ENCODE data around the gene BCL2L15. TPM values are rescaled to one million over a fixed set of nuclear protein-coding genes. Genes with fewer than 3 reads are reported as not detected.

The BCL2L15 gene
- total RNA-seq (2022), result 0.09 TPM in 1 of 2 replicates, not detected in the other
- Bru-seq, nascent RNA, result percentile 27 among the genes with signal in this experiment
- percentile 33 among the genes with signal in this experiment for BruChase-seq, experiment 1, labeled RNA remaining after a 2-hour chase
- percentile 22 among the genes with signal in this experiment for BruChase-seq, experiment 2, labeled RNA remaining after a 6-hour chase
- long read RNA-seq, result 0 reads

- no peaks in the 10 kb centered on the region for H3K4me1 ChIP-seq
- no TSS peak for BruUV-seq (replicated peaks)
- H3K27me3 Mint-ChIP-seq (ENCODE audit: insufficient read depth, unreplicated experiment), result no peaks in the 10 kb centered on the region
These were observed at the start of gene BCL2L15 for GRCh38 chr1:113887402-113888175. BCL2L15 (minus strand) TSS chr1:113887581; CDS start chr1:113887375, 206 bp downstream.

GRCh38 chr1:113937146-113937545 is 49.8 kb upstream of the BCL2L15 start:
- ChIA-PET POLR2A (no interaction called here), CTCF (no interaction called here)
- Histone ChIP-seq H3K4me3 (ENCODE audit: low read depth, low read length) (no peak overlapping the region), H3K36me3 (ENCODE audit: control insufficient read depth, insufficient read depth, low read length) (no peaks in the 10 kb centered on the region; the same call in 1 of the 2 replicates), H3K4me1 (no peaks in the 10 kb centered on the region), H3K27me3 (replicated peaks; ENCODE audit: control insufficient read depth, insufficient read depth, low read length) (no peaks in the 10 kb centered on the region), H3K9me3 (no peaks in the 10 kb centered on the region)
- Mint-ChIP-seq H3K9me3 (ENCODE audit: unreplicated experiment) (no peaks in the 10 kb centered on the region), H3K27me3 (ENCODE audit: insufficient read depth, unreplicated experiment) (no peaks in the 10 kb centered on the region), H3K4me3 (ENCODE audit: unreplicated experiment) (no peak overlapping the region), H3K36me3 (ENCODE audit: insufficient read depth, unreplicated experiment) (peaks cover 13% of the 10 kb centered on the region), H3K4me1 (ENCODE audit: low read depth, unreplicated experiment) (peaks cover 7% of the 10 kb centered on the region), H3K27ac (ENCODE audit: unreplicated experiment) (no peak overlapping the region)
- intact Hi-C loops (cut with micrococcal nuclease; ENCODE audit: unreplicated experiment), result no loop called here
- TF ChIP-seq, protein P1, sequence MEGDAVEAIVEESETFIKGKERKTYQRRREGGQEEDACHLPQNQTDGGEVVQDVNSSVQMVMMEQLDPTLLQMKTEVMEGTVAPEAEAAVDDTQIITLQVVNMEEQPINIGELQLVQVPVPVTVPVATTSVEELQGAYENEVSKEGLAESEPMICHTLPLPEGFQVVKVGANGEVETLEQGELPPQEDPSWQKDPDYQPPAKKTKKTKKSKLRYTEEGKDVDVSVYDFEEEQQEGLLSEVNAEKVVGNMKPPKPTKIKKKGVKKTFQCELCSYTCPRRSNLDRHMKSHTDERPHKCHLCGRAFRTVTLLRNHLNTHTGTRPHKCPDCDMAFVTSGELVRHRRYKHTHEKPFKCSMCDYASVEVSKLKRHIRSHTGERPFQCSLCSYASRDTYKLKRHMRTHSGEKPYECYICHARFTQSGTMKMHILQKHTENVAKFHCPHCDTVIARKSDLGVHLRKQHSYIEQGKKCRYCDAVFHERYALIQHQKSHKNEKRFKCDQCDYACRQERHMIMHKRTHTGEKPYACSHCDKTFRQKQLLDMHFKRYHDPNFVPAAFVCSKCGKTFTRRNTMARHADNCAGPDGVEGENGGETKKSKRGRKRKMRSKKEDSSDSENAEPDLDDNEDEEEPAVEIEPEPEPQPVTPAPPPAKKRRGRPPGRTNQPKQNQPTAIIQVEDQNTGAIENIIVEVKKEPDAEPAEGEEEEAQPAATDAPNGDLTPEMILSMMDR (IDR thresholded peaks at IDR 0.05; ENCODE audit: insufficient read depth in 1 of 2, low read depth in 1 of 2, low read length in 1 of 2, severe bottlenecking in 1 of 2, unreplicated experiment in 1 of 2), result no peak
- no peak for DNase-seq
- no TSS peak for BruUV-seq (replicated peaks)

More at GRCh38 chr1:113887402-113888175, at the start of gene BCL2L15:
- no peak for DNase-seq
- no peaks in the 10 kb centered on the region for H3K9me3 Mint-ChIP-seq (ENCODE audit: unreplicated experiment)
- ChIA-PET CTCF (no interaction called here), POLR2A (no interaction called here)
- Histone ChIP-seq H3K36me3 (ENCODE audit: control insufficient read depth, insufficient read depth, low read length) (no peaks in the 10 kb centered on the region), H3K4me3 (ENCODE audit: low read depth, low read length) (no peak within 1 kb of the TSS), H3K27me3 (replicated peaks; ENCODE audit: control insufficient read depth, insufficient read depth, low read length) (no peaks in the 10 kb centered on the region), H3K9me3 (no peaks in the 10 kb centered on the region)
- TF ChIP-seq, protein P1 (IDR thresholded peaks at IDR 0.05; ENCODE audit: insufficient read depth in 1 of 2, low read depth in 1 of 2, low read length in 1 of 2, severe bottlenecking in 1 of 2, unreplicated experiment in 1 of 2), result no peak
- no peaks in the 10 kb centered on the region for H3K36me3 Mint-ChIP-seq (ENCODE audit: insufficient read depth, unreplicated experiment)
- peaks cover 5% of the 10 kb centered on the region for H3K4me1 Mint-ChIP-seq (ENCODE audit: low read depth, unreplicated experiment)
- no peak within 1 kb of the TSS for H3K4me3 Mint-ChIP-seq (ENCODE audit: unreplicated experiment)
- intact Hi-C loops (cut with micrococcal nuclease; ENCODE audit: unreplicated experiment), result no loop called here
- no peak within 1 kb of the TSS for H3K27ac Mint-ChIP-seq (ENCODE audit: unreplicated experiment)

GRCh38 chr1:113935970-113936369 is 48.6 kb upstream of the BCL2L15 start:
- H3K36me3 Mint-ChIP-seq (ENCODE audit: insufficient read depth, unreplicated experiment), result peaks cover 13% of the 10 kb centered on the region

More at GRCh38 chr1:113935970-113936369, 48.6 kb upstream of the BCL2L15 start:
- no TSS peak for BruUV-seq (replicated peaks)
- Histone ChIP-seq H3K36me3 (ENCODE audit: control insufficient read depth, insufficient read depth, low read length) (no peaks in the 10 kb centered on the region; the same call in 1 of the 2 replicates), H3K4me1 (peaks cover 7% of the 10 kb centered on the region; the same call in 1 of the 2 replicates), H3K9me3 (no peaks in the 10 kb centered on the region), H3K27me3 (replicated peaks; ENCODE audit: control insufficient read depth, insufficient read depth, low read length) (no peaks in the 10 kb centered on the region), H3K4me3 (ENCODE audit: low read depth, low read length) (no peak overlapping the region)
- no peak for DNase-seq
- Mint-ChIP-seq H3K4me1 (ENCODE audit: low read depth, unreplicated experiment) (peaks cover 14% of the 10 kb centered on the region), H3K27ac (ENCODE audit: unreplicated experiment) (no peak overlapping the region), H3K4me3 (ENCODE audit: unreplicated experiment) (no peak overlapping the region), H3K9me3 (ENCODE audit: unreplicated experiment) (no peaks in the 10 kb centered on the region), H3K27me3 (ENCODE audit: insufficient read depth, unreplicated experiment) (no peaks in the 10 kb centered on the region)
- TF ChIP-seq, protein P1 (IDR thresholded peaks at IDR 0.05; ENCODE audit: insufficient read depth in 1 of 2, low read depth in 1 of 2, low read length in 1 of 2, severe bottlenecking in 1 of 2, unreplicated experiment in 1 of 2), result no peak
- ChIA-PET CTCF (no interaction called here), POLR2A (no interaction called here)
- intact Hi-C loops (cut with micrococcal nuclease; ENCODE audit: unreplicated experiment), result no loop called here

Data from Caco-2 (cell line).